HepG2 (cell line): ENCODE data around the gene RGS6. TPM values are rescaled to one million over a fixed set of nuclear protein-coding genes. Genes with fewer than 3 reads are reported as not detected.

ENCODE experiments used
- ATAC-seq: fragments of 200-7000 bp; cut with Tn5 transposase; 3 replicates; pipeline ENCODE4 v1.9.1; 2020; ENCODE audit warnings: mild to moderate bottlenecking, moderate library complexity
- BruUV-seq: library from RNA; stranded (reverse); fragments of 400-500 nt; replicated peaks from 2 replicates; lab custom pipeline; 2021; lab: Mats Ljungman, UMichigan
- CTCF ChIA-PET: fragments of 300-600 bp; formaldehyde crosslinking; extraction: SDS; loops from one replicate; lab custom pipeline; 2021; ENCODE audit warnings: low total read pairs, inconsistent platforms, low intra/inter-chr PET ratio; lab: Yijun Ruan, JAX
- POLR2A ChIA-PET: fragments of 350-600 bp; sonication (Branson Sonifier 250); formaldehyde crosslinking; loops from one replicate; lab custom pipeline; 2020; ENCODE audit warnings: antibody characterized with exemption, inconsistent platforms; lab: Yijun Ruan, JAX
- DNase-seq: peaks from one replicate; pipeline ENCODE4 v3.0.0-alpha.2; 2015; ENCODE audit warnings: low spot score
- FAIRE-seq: peaks from 3 replicates; lab custom pipeline; 2011; peaks lifted over from hg19 to GRCh38; lab: Jason Lieb, UNC
- H2AFZ ChIP-seq: one replicate; pipeline ENCODE4 v1.6.1; 2011; ENCODE audit warnings: low read length, inconsistent platforms
- H3K27ac ChIP-seq: fragments of 300-600 bp; 3 replicates; pipeline ENCODE4 v1.8.0; 2011; ENCODE audit warnings: mixed run types, mild to moderate bottlenecking, mixed read lengths, low read length, inconsistent platforms; ENCODE audit not compliant: insufficient read depth; ENCODE audit errors: extremely low read length
- H3K27me3 ChIP-seq, 2 experiments: fragments of 200-600 bp in 1 of 2; 2 replicates in 1 of 2; 3 replicates in 1 of 2; pipeline versions ENCODE4 v1.6.0 to v1.8.0; 2011; ENCODE audit warnings: low read length in 2 of 2, mild to moderate bottlenecking in 2 of 2, moderate library complexity in 2 of 2, inconsistent platforms in 1 of 2; ENCODE audit not compliant: insufficient read depth in 2 of 2, control insufficient read depth in 1 of 2
- H3K36me3 ChIP-seq, 2 experiments: fragments of 200-600 bp in 1 of 2; replicated peaks in 1 of 2; 2 replicates in 1 of 2; 3 replicates in 1 of 2; pipeline versions ENCODE4 v1.5.1 to v1.8.0; 2011; ENCODE audit warnings: low read length in 2 of 2, inconsistent platforms in 1 of 2; ENCODE audit not compliant: insufficient read depth in 2 of 2, control insufficient read depth in 1 of 2
- H3K4me1 ChIP-seq: 2 replicates; pipeline ENCODE4 v1.5.1; 2012; ENCODE audit warnings: low read length, inconsistent platforms; ENCODE audit not compliant: insufficient read depth
- H3K4me2 ChIP-seq: 2 replicates; pipeline ENCODE4 v1.6.0; 2011; ENCODE audit warnings: low read depth, low read length, inconsistent platforms
- H3K4me3 ChIP-seq, 3 experiments: fragments of 200-600 bp in 1 of 3; sonication (generic), shearing (Covaris generic) in 1 of 3; replicated peaks in 1 of 3; 2 replicates each; pipeline ENCODE4 v1.5.1; 2011 to 2016; ENCODE audit warnings: low read length in 3 of 3, inconsistent platforms in 2 of 3, low read depth in 2 of 3, mild to moderate bottlenecking in 2 of 3, control low read depth in 1 of 3, mixed read lengths in 1 of 3; ENCODE audit not compliant: insufficient read depth in 1 of 3
- H3K79me2 ChIP-seq: one replicate; pipeline ENCODE4 v1.6.1; 2011; ENCODE audit warnings: low read length, inconsistent platforms; ENCODE audit not compliant: insufficient read depth
- H3K9ac ChIP-seq: 2 replicates; pipeline ENCODE4 v1.6.0; 2011; ENCODE audit warnings: mild to moderate bottlenecking, low read depth, low read length, inconsistent platforms; ENCODE audit not compliant: insufficient read depth
- H3K9me3 ChIP-seq: 2 replicates; pipeline ENCODE4 v1.5.1; 2012; ENCODE audit warnings: mild to moderate bottlenecking, low read length
- H4K20me1 ChIP-seq: 2 replicates; pipeline ENCODE4 v1.6.0; 2011; ENCODE audit warnings: inconsistent platforms, mild to moderate bottlenecking, low read length, moderate library complexity; ENCODE audit not compliant: insufficient read depth
- ARID3A ChIP-seq: IDR thresholded peaks from 2 replicates; pipeline ENCODE4 v1.6.1; 2012; ENCODE audit warnings: low read depth, low read length, improper control_type of control experiment
- CENPBD1 ChIP-seq: sonication (generic); formaldehyde crosslinking; IDR thresholded peaks from 2 replicates; pipeline ENCODE4 v1.8.0; 2022; ENCODE audit warnings: missing genetic modification reagents, low read depth, mild to moderate bottlenecking, borderline replicate concordance
- KDM1A ChIP-seq: IDR thresholded peaks from 2 replicates; pipeline ENCODE4 v1.6.1; 2016; ENCODE audit warnings: missing compliant biosample characterization
- KLF9 ChIP-seq: IDR thresholded peaks from 2 replicates; pipeline ENCODE4 v1.6.1; 2016; ENCODE audit warnings: low read depth
- MBNL3 ChIP-seq: fragments of 250-450 bp; sonication (Bioruptor Pico); conservative IDR thresholded peaks from 2 replicates; pipeline ENCODE4 v1.8.0; 2022; ENCODE audit warnings: mild to moderate bottlenecking, inconsistent platforms
- MIXL1 ChIP-seq: IDR thresholded peaks from 2 replicates; pipeline ENCODE4 v1.6.1; 2016
- SUZ12 ChIP-seq: fragments of 150-350 bp; IDR thresholded peaks from 2 replicates; pipeline ENCODE4 v1.6.1; 2014; ENCODE audit warnings: low read depth, low read length
- TEAD2 ChIP-seq: sonication (generic); formaldehyde crosslinking; IDR thresholded peaks from 2 replicates; pipeline ENCODE4 v1.9.0; 2021; ENCODE audit warnings: missing genetic modification reagents
- ZNF12 ChIP-seq: sonication (generic); formaldehyde crosslinking; IDR thresholded peaks from 2 replicates; pipeline ENCODE4 v1.5.0; 2020; ENCODE audit warnings: missing genetic modification reagents
- ZNF280B ChIP-seq: sonication (generic); formaldehyde crosslinking; IDR thresholded peaks from 2 replicates; pipeline ENCODE4 v1.5.0; 2020; ENCODE audit warnings: missing genetic modification reagents, mild to moderate bottlenecking, borderline replicate concordance
- ZNF296 ChIP-seq: sonication (generic); formaldehyde crosslinking; conservative IDR thresholded peaks from 2 replicates; pipeline ENCODE4 v1.5.0; 2020; ENCODE audit warnings: mild to moderate bottlenecking, missing genetic modification reagents
- ZNF557 ChIP-seq: sonication (generic); formaldehyde crosslinking; IDR thresholded peaks from 2 replicates; pipeline ENCODE4 v1.4.0; 2020; ENCODE audit warnings: missing genetic modification reagents
- WGBS: methylation state at CpG from one replicate; pipeline ENCODE4 v1.1.6; 2017; ENCODE audit warnings: low lambda C conversion rate; 5-methylcytosine and 5-hydroxymethylcytosine counted together
- in situ Hi-C: cut with HindIII; loops from 2 replicates; pipeline ENCODE4 v1.10.0; 2017; ENCODE audit warnings: low pct_unique_long_range_greater_than_20kb; ENCODE audit not compliant: extremely low pct_ligation_motif_present
- intact Hi-C: fragments of 100-400 bp; cut with micrococcal nuclease; formaldehyde crosslinking; loops from one replicate; pipeline ENCODE4 v1.10.0; 2022; ENCODE audit not compliant: unreplicated experiment
- polyA plus RNA-seq, 8 experiments: library from polyadenylated mRNA; depleted of rRNA in 3 of 8; stranded (reverse) in 7 of 8; unstranded in 1 of 8; fragments of >200 nt; fragmentation: Illumina TruSeq in 4 of 8; extraction: Trizol in 4 of 8; gene quantifications; 2 replicates each; pipeline versions ENCODE4 v1.2.1 to v1.2.3, GENCODE V29; 2011 to 2016; ENCODE audit warnings: low read depth in 4 of 8, missing spikeins in 1 of 8, mixed read lengths in 1 of 8; ENCODE audit not compliant: insufficient read depth in 1 of 8
- total RNA-seq, 5 experiments: library from RNA; depleted of rRNA; stranded (reverse); fragments of >200 nt; fragmentation: Illumina TruSeq; extraction: Trizol; gene quantifications; 2 replicates each; pipeline ENCODE4 v1.2.3, GENCODE V29; 2016; ENCODE audit warnings: low read depth in 1 of 5
- TF ChIP-seq, protein P1 (sequence below): sonication (generic); formaldehyde crosslinking; IDR thresholded peaks from 2 replicates; pipeline ENCODE4 v1.8.0; 2022; ENCODE audit warnings: missing genetic modification reagents, mild to moderate bottlenecking, inconsistent platforms, borderline replicate concordance

Gene RGS6
- total and polyA plus RNA-seq, 2 of the 13 experiments (the other 11 are each of a cell fraction or from before 2014, with no cell fraction given), result not detected

GRCh38 chr14:72154645-72155378, 222.6 kb downstream of the RGS6 start:
- H3K4me3 ChIP-seq, result no peak overlapping the region
- H3K9me3 ChIP-seq, result peaks cover 18% of the 10 kb centered on the region
- H4K20me1 ChIP-seq, result no peaks in the 10 kb centered on the region
- no peaks in the 10 kb centered on the region for H3K27me3 ChIP-seq
- H3K4me2 ChIP-seq, result no peak overlapping the region
- no peak overlapping the region for H2AFZ ChIP-seq
- ChIA-PET CTCF (no interaction called here), POLR2A (no interaction called here)
- no peak overlapping the region for H3K27ac ChIP-seq
- ATAC-seq, result no peak
- no peak for DNase-seq
- H3K79me2 ChIP-seq, result no peaks in the 10 kb centered on the region
- H3K4me1 ChIP-seq, result no peaks in the 10 kb centered on the region
- H3K9ac ChIP-seq, result no peak overlapping the region
- no TSS peak for BruUV-seq
- 35% methylated on average over 9 of the region's 10 CpGs for WGBS
- in situ Hi-C loops, result no loop called here
- FAIRE-seq, result no peak
- no peaks in the 10 kb centered on the region for H3K36me3 ChIP-seq
- TF ChIP-seq MBNL3 (CRISPR knock-in tag) (no peak), SUZ12 (no peak), ARID3A (no peak), MIXL1 (CRISPR knock-in tag) (no peak)
- TF ChIP-seq, all 625 proteins: peak for 0
- intact Hi-C loops, result no loop called here

DNA sequence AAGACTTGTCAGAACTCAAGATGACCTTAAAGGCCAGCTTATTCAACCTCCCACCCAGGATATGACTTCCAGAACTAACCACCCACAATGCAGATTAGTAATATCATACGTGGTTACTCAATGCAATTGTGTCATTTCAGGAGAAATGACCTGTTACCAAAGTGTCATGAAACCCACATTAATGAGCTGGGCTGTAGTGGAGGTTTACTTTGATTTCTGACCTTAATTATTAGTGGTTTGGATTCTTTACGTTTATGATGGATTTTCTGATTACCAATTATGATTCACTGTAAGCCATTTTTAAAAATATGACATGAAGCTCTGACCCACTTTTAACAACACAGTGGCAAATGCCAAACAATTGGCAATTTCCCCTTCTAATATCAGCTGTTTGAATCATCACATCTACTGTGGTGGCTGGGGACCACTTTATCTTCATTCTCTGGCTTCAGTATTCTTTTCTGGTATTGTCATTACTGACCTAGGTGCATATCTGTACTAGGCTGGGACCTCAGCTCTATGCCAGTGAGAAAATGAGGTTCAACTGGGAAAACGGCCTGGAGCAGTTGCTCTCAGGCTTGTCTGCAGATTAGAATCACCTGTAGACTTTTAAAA, 223.3 kb downstream of the RGS6 start:
- no peaks in the 10 kb centered on the region for H3K79me2 ChIP-seq
- FAIRE-seq (no peak), DNase-seq (no peak), ATAC-seq (no peak)
- BruUV-seq, result no TSS peak
- no peak overlapping the region for H3K9ac ChIP-seq
- no peaks in the 10 kb centered on the region for H3K4me1 ChIP-seq
- in situ Hi-C loops, result no loop called here
- no peak overlapping the region for H3K4me2 ChIP-seq
- WGBS, result 3% methylated on average over 3 of the region's 3 CpGs
- ChIA-PET CTCF (no interaction called here), POLR2A (no interaction called here)
- H4K20me1 ChIP-seq, result no peaks in the 10 kb centered on the region
- intact Hi-C loops, result no loop called here
- H3K9me3 ChIP-seq, result peaks cover 18% of the 10 kb centered on the region
- H3K27me3 ChIP-seq, result no peaks in the 10 kb centered on the region
- no peak overlapping the region for H2AFZ ChIP-seq
- no peak overlapping the region for H3K4me3 ChIP-seq
- H3K36me3 ChIP-seq, result no peaks in the 10 kb centered on the region
- no peak overlapping the region for H3K27ac ChIP-seq
- TF ChIP-seq TEAD2 (no peak), KLF9 (CRISPR knock-in tag) (no peak), ZNF296 (CRISPR knock-in tag) (no peak), CENPBD1 (CRISPR knock-in tag) (no peak), ZNF12 (CRISPR knock-in tag) (no peak), KDM1A (CRISPR knock-in tag) (no peak), ZNF280B (no peak), ZNF557 (CRISPR knock-in tag) (no peak)
- TF ChIP-seq, protein P1, sequence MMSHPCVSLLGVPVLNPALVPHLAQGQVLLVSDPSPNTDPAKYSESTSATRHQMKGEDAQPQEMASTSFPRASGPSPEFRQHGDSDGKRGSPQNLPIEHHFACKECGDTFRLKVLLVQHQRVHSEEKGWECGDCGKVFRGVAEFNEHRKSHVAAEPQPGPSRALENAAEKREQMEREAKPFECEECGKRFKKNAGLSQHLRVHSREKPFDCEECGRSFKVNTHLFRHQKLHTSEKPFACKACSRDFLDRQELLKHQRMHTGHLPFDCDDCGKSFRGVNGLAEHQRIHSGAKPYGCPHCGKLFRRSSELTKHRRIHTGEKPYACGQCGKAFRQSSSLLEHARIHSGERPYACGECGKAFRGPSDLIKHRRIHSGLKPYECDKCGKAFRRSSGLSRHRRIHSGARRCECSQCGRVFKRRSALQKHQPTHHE, result no peak
